ENCODE measurements around the gene CYP39A1. TPM values are rescaled to one million over a fixed set of nuclear protein-coding genes. Genes with fewer than 3 reads are reported as not detected.
A peak's percentile ranks its signal among the peaks of the same experiment; 100 is the strongest.

Gene CYP39A1
- total and polyA plus RNA-seq, 2 donors (not counting 1 experiment from before 2014, with no cell fraction given), result 0.49 to 3.8 TPM

GRCh38 chr6:46505693-46506512, 146.7 kb downstream of the CYP39A1 start:
- no peak overlapping the region for H3K4me2 ChIP-seq (ENCODE audit: extremely low read depth, insufficient read depth, low read length)
- H3K4me3 ChIP-seq (replicated peaks in 1 of 4; ENCODE audit: control extremely low read depth in 1 of 4, insufficient read depth in 1 of 4, low read depth in 3 of 4, low read length in 4 of 4), result no peak overlapping the region
- no peaks in the 10 kb centered on the region for H3K36me3 ChIP-seq (ENCODE audit: control insufficient read depth, insufficient read depth, low read length)
- no peak overlapping the region for H3K9ac ChIP-seq (ENCODE audit: insufficient read depth, low read length)
- no peaks in the 10 kb centered on the region for H3K9me3 ChIP-seq (ENCODE audit: control insufficient read depth, insufficient read depth, low read depth, low read length)
- no peaks in the 10 kb centered on the region for H3K79me2 ChIP-seq (ENCODE audit: control insufficient read depth, insufficient read depth, low read length)
- no peak for DNase-seq (ENCODE audit: low read depth in 2 of 2)
- no peak overlapping the region for H2AFZ ChIP-seq (ENCODE audit: low read length)
- H3K27ac ChIP-seq (ENCODE audit: insufficient read depth, low read length), result no peak overlapping the region
- H4K20me1 ChIP-seq (ENCODE audit: control insufficient read depth, extremely low read depth, insufficient read depth, low read length), result no peaks in the 10 kb centered on the region
- H3K4me1 ChIP-seq (ENCODE audit: control insufficient read depth, extremely low read depth, insufficient read depth, low read length), result no peaks in the 10 kb centered on the region
- TF ChIP-seq EZH2 (IDR thresholded peaks at IDR 0.05; ENCODE audit: low read length, missing control alignments) (no peak), CTCF (conservative IDR thresholded peaks at IDR 0.05 in 1 of 2, IDR thresholded peaks at IDR 0.05 in 1 of 2; ENCODE audit: low read depth in 1 of 2, low read length in 2 of 2) (no peak)
- no peaks in the 10 kb centered on the region for H3K27me3 ChIP-seq (ENCODE audit: control insufficient read depth, insufficient read depth, low read length)

GRCh38 chr6:46504242-46504641, 148.4 kb downstream of the CYP39A1 start:
- H3K27ac ChIP-seq (ENCODE audit: insufficient read depth, low read length), result no peak overlapping the region
- no peak for DNase-seq (ENCODE audit: low read depth in 2 of 2)
- no peak overlapping the region for H3K9ac ChIP-seq (ENCODE audit: insufficient read depth, low read length)
- no peaks in the 10 kb centered on the region for H3K9me3 ChIP-seq (ENCODE audit: control insufficient read depth, insufficient read depth, low read depth, low read length)
- no peak overlapping the region for H3K4me2 ChIP-seq (ENCODE audit: extremely low read depth, insufficient read depth, low read length)
- no peaks in the 10 kb centered on the region for H3K79me2 ChIP-seq (ENCODE audit: control insufficient read depth, insufficient read depth, low read length)
- H2AFZ ChIP-seq (ENCODE audit: low read length), result no peak overlapping the region
- H3K4me1 ChIP-seq (ENCODE audit: control insufficient read depth, extremely low read depth, insufficient read depth, low read length), result no peaks in the 10 kb centered on the region
- no peaks in the 10 kb centered on the region for H4K20me1 ChIP-seq (ENCODE audit: control insufficient read depth, extremely low read depth, insufficient read depth, low read length)
- no peak for TF ChIP-seq EZH2 (IDR thresholded peaks at IDR 0.05; ENCODE audit: low read length, missing control alignments)
- TF ChIP-seq CTCF (conservative IDR thresholded peaks at IDR 0.05 in 1 of 2, IDR thresholded peaks at IDR 0.05 in 1 of 2; ENCODE audit: low read depth in 1 of 2, low read length in 2 of 2), result no peak
- no peak overlapping the region for H3K4me3 ChIP-seq (replicated peaks in 1 of 4; ENCODE audit: control extremely low read depth in 1 of 4, insufficient read depth in 1 of 4, low read depth in 3 of 4, low read length in 4 of 4)
- no peaks in the 10 kb centered on the region for H3K27me3 ChIP-seq (ENCODE audit: control insufficient read depth, insufficient read depth, low read length)
- no peaks in the 10 kb centered on the region for H3K36me3 ChIP-seq (ENCODE audit: control insufficient read depth, insufficient read depth, low read length)

GRCh38 chr6:46502486-46503119, 150.0 kb downstream of the CYP39A1 start:
- no peak overlapping the region for H3K27ac ChIP-seq (ENCODE audit: insufficient read depth, low read length)
- no peaks in the 10 kb centered on the region for H4K20me1 ChIP-seq (ENCODE audit: control insufficient read depth, extremely low read depth, insufficient read depth, low read length)
- no peak overlapping the region for H2AFZ ChIP-seq (ENCODE audit: low read length)
- no peaks in the 10 kb centered on the region for H3K9me3 ChIP-seq (ENCODE audit: control insufficient read depth, insufficient read depth, low read depth, low read length)
- no peaks in the 10 kb centered on the region for H3K4me1 ChIP-seq (ENCODE audit: control insufficient read depth, extremely low read depth, insufficient read depth, low read length)
- H3K9ac ChIP-seq (ENCODE audit: insufficient read depth, low read length), result no peak overlapping the region
- peak in 1 of 2 donors; percentile 17 for DNase-seq (ENCODE audit: low read depth in 2 of 2)
- H3K27me3 ChIP-seq (ENCODE audit: control insufficient read depth, insufficient read depth, low read length), result no peaks in the 10 kb centered on the region
- H3K4me2 ChIP-seq (ENCODE audit: extremely low read depth, insufficient read depth, low read length), result no peak overlapping the region
- TF ChIP-seq CTCF (conservative IDR thresholded peaks at IDR 0.05 in 1 of 2, IDR thresholded peaks at IDR 0.05 in 1 of 2; ENCODE audit: low read depth in 1 of 2, low read length in 2 of 2) (no peak), EZH2 (IDR thresholded peaks at IDR 0.05; ENCODE audit: low read length, missing control alignments) (no peak)
- no peak overlapping the region for H3K4me3 ChIP-seq (replicated peaks in 1 of 4; ENCODE audit: control extremely low read depth in 1 of 4, insufficient read depth in 1 of 4, low read depth in 3 of 4, low read length in 4 of 4)
- H3K79me2 ChIP-seq (ENCODE audit: control insufficient read depth, insufficient read depth, low read length), result no peaks in the 10 kb centered on the region
- H3K36me3 ChIP-seq (ENCODE audit: control insufficient read depth, insufficient read depth, low read length), result no peaks in the 10 kb centered on the region

All from fibroblast of lung (primary cell).